Panc1 (cell line): ENCODE data around the gene CMKLR1. TPM values are rescaled to one million over a fixed set of nuclear protein-coding genes. Genes with fewer than 3 reads are reported as not detected.

ENCODE experiments used
- ATAC-seq: fragments of 200-7000 bp; cut with Tn5 transposase; 2 replicates; pipeline ENCODE4 v1.9.1; 2020; ENCODE audit warnings: mild to moderate bottlenecking, moderate library complexity
- BruUV-seq: library from RNA; stranded (reverse); fragments of 400-500 nt; replicated peaks from 2 replicates; lab custom pipeline; 2021; lab: Mats Ljungman, UMichigan
- CTCF ChIA-PET: fragments of 300-600 bp; sonication (Branson Sonifier 250); formaldehyde crosslinking; loops from one replicate; lab custom pipeline; 2022; ENCODE audit warnings: antibody characterized with exemption; lab: Charles Lee
- POLR2A ChIA-PET: fragments of 300-600 bp; sonication (Branson Sonifier 250); formaldehyde crosslinking; loops from one replicate; lab custom pipeline; 2022; ENCODE audit warnings: antibody characterized with exemption; lab: Charles Lee
- DNase-seq: peaks from one replicate; pipeline ENCODE4 v3.0.0-alpha.2; 2010; ENCODE audit warnings: low read depth, low spot score
- H3K27ac ChIP-seq: 2 replicates; pipeline ENCODE4 v1.5.1; 2011; ENCODE audit warnings: mild to moderate bottlenecking, low read length, inconsistent platforms
- H3K27me3 ChIP-seq: fragments of 200-500 bp; sonication (Bioruptor generic); 2 replicates; pipeline ENCODE4 v1.6.0; 2014; ENCODE audit warnings: low read length, inconsistent platforms; ENCODE audit not compliant: control insufficient read depth, insufficient read depth
- H3K36me3 ChIP-seq: fragments of 200-500 bp; sonication (Bioruptor generic); 2 replicates; pipeline ENCODE4 v1.5.1; 2014; ENCODE audit warnings: inconsistent platforms, mild to moderate bottlenecking, low read length, moderate library complexity; ENCODE audit not compliant: control insufficient read depth, insufficient read depth
- H3K4me1 ChIP-seq: 2 replicates; pipeline ENCODE4 v1.5.1; 2011; ENCODE audit warnings: inconsistent platforms, mild to moderate bottlenecking, low read length, moderate library complexity; ENCODE audit not compliant: control insufficient read depth, insufficient read depth
- H3K4me3 ChIP-seq, 2 experiments: 2 replicates each; pipeline ENCODE4 v1.5.1; 2011 to 2012; ENCODE audit warnings: low read depth in 2 of 2, low read length in 2 of 2, mild to moderate bottlenecking in 2 of 2, inconsistent platforms in 1 of 2, moderate library complexity in 1 of 2
- H3K9me3 ChIP-seq: fragments of 200-500 bp; sonication (Bioruptor generic); 2 replicates; pipeline ENCODE4 v1.5.1; 2014; ENCODE audit warnings: low read depth, mild to moderate bottlenecking, inconsistent platforms, low read length, moderate library complexity; ENCODE audit not compliant: control insufficient read depth, insufficient read depth
- CTCF ChIP-seq: fragments of 450-650 bp; IDR thresholded peaks from 2 replicates; pipeline ENCODE4 v1.5.1; 2017; ENCODE audit warnings: mild to moderate bottlenecking
- POLR2AphosphoS5 ChIP-seq: IDR thresholded peaks from 2 replicates; pipeline ENCODE4 v1.6.1; 2012; ENCODE audit warnings: mild to moderate bottlenecking, low read depth, low read length, moderate library complexity
- SIN3A ChIP-seq: IDR thresholded peaks from 2 replicates; pipeline ENCODE4 v1.6.1; 2012; ENCODE audit warnings: low read depth, mild to moderate bottlenecking, low read length, moderate library complexity, borderline replicate concordance; ENCODE audit not compliant: insufficient read depth
- TCF7L2 ChIP-seq: IDR thresholded peaks from 2 replicates; pipeline ENCODE4 v1.6.1; 2011; ENCODE audit warnings: mild to moderate bottlenecking, low read depth, low read length, inconsistent platforms
- in situ Hi-C: cut with HindIII; loops from 2 replicates; pipeline ENCODE4 v1.10.0; 2016; ENCODE audit warnings: low sequenced_read_pairs, low pct_unique_long_range_greater_than_20kb
- intact Hi-C: fragments of 100-400 bp; cut with micrococcal nuclease; formaldehyde crosslinking; loops from one replicate; pipeline ENCODE4 v1.10.0; 2022; ENCODE audit not compliant: unreplicated experiment
- total RNA-seq: library from RNA; stranded (reverse); gene quantifications from one replicate; pipeline ENCODE4 v1.2.1, GENCODE V29; 2021; ENCODE audit not compliant: unreplicated experiment
- TF ChIP-seq, protein P1 (sequence below), 2 experiments: IDR thresholded peaks; 2 replicates each; pipeline ENCODE4 v1.6.1; 2011 to 2012; ENCODE audit warnings: low read depth in 2 of 2, control low read depth in 1 of 2, low read length in 1 of 2, mild to moderate bottlenecking in 1 of 2, moderate library complexity in 1 of 2; ENCODE audit not compliant: insufficient read depth in 1 of 2

The CMKLR1 gene
- total RNA-seq, 1 experiment from 2014 or later, result 0.03 TPM

DNA sequence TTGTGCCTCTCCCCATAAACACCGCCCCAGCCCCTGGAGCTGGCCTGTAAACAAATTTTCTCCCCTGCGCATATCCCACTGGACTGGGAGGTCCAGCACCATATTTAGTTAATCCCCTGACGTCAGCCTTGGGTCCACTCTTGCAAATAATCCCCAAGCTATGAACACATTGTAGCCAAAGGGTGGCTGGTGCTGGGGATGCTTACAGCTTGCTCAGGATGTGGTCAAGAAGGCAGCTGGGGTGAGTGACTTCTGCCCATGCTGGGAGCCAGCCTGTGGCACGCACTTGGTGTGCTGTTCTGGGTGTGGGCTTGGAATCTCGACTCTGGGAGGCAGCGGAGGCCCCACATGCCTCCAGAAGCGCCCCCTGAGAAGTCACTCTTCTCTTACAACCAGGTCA is 32.1 kb downstream of the CMKLR1 start:
- in situ Hi-C loops (no loop called here), intact Hi-C loops (no loop called here)
- Histone ChIP-seq H3K4me1 (no peaks in the 10 kb centered on the region; the same call in 1 of the 2 replicates), H3K36me3 (no peaks in the 10 kb centered on the region), H3K27me3 (no peaks in the 10 kb centered on the region), H3K27ac (no peak overlapping the region), H3K4me3 (no peak overlapping the region), H3K9me3 (no peaks in the 10 kb centered on the region)
- no TSS peak for BruUV-seq
- no peak for DNase-seq
- ATAC-seq, result no peak
- TF ChIP-seq SIN3A, result no peak
- no peak for TF ChIP-seq TCF7L2
- no peak for TF ChIP-seq POLR2AphosphoS5
- TF ChIP-seq, protein P1, sequence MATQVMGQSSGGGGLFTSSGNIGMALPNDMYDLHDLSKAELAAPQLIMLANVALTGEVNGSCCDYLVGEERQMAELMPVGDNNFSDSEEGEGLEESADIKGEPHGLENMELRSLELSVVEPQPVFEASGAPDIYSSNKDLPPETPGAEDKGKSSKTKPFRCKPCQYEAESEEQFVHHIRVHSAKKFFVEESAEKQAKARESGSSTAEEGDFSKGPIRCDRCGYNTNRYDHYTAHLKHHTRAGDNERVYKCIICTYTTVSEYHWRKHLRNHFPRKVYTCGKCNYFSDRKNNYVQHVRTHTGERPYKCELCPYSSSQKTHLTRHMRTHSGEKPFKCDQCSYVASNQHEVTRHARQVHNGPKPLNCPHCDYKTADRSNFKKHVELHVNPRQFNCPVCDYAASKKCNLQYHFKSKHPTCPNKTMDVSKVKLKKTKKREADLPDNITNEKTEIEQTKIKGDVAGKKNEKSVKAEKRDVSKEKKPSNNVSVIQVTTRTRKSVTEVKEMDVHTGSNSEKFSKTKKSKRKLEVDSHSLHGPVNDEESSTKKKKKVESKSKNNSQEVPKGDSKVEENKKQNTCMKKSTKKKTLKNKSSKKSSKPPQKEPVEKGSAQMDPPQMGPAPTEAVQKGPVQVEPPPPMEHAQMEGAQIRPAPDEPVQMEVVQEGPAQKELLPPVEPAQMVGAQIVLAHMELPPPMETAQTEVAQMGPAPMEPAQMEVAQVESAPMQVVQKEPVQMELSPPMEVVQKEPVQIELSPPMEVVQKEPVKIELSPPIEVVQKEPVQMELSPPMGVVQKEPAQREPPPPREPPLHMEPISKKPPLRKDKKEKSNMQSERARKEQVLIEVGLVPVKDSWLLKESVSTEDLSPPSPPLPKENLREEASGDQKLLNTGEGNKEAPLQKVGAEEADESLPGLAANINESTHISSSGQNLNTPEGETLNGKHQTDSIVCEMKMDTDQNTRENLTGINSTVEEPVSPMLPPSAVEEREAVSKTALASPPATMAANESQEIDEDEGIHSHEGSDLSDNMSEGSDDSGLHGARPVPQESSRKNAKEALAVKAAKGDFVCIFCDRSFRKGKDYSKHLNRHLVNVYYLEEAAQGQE (IDR thresholded peaks at IDR 0.05; ENCODE audit: insufficient read depth in 1 of 2, low read depth in 2 of 2, low read length in 1 of 2), result no peak
- no peak for TF ChIP-seq CTCF
- ChIA-PET CTCF (no interaction called here), POLR2A (interaction anchor here (0.6 to 0.7 kb wide), 2 partner anchors 31 to 523 kb away, joined by 4 to 8 read pairs; no protein-coding TSS in a partner anchor)

- no peaks in the 10 kb centered on the region for H3K27me3 ChIP-seq
- no peak overlapping the region for H3K27ac ChIP-seq
- no peak for DNase-seq
- ATAC-seq, result no peak
- TF ChIP-seq CTCF (no peak), POLR2AphosphoS5 (no peak), TCF7L2 (no peak), SIN3A (no peak)
- TF ChIP-seq, protein P1 (IDR thresholded peaks at IDR 0.05; ENCODE audit: insufficient read depth in 1 of 2, low read depth in 2 of 2, low read length in 1 of 2), result no peak
- no peaks in the 10 kb centered on the region; the same call in 1 of the 2 replicates for H3K4me1 ChIP-seq
- intact Hi-C loops, result no loop called here
- H3K36me3 ChIP-seq, result no peaks in the 10 kb centered on the region
- no peaks in the 10 kb centered on the region for H3K9me3 ChIP-seq
- ChIA-PET POLR2A (interaction anchor here (0.6 to 0.7 kb wide), 2 partner anchors 31 to 522 kb away, joined by 4 to 8 read pairs; no protein-coding TSS in a partner anchor), CTCF (no interaction called here)
- in situ Hi-C loops, result no loop called here
- no TSS peak for BruUV-seq
- H3K4me3 ChIP-seq, result no peak overlapping the region
These were observed 32.6 kb downstream of the CMKLR1 start for GRCh38 chr12:108306506-108306905.
